ENCODE measurements around the gene MIPEP.

GRCh38 chr13:23842406-23842805, 46.8 kb downstream of the MIPEP start:
- no peak for TF ChIP-seq POLR2A (IDR thresholded peaks at IDR 0.05; ENCODE audit: low read length)
- no peak for TF ChIP-seq GATA1 (IDR thresholded peaks at IDR 0.05; ENCODE audit: low read depth, low read length)

Data from erythroblast (primary cell).